OCI-LY7 (cell line): Measurements from ENCODE around the gene SRSF4. TPM values are rescaled to one million over a fixed set of nuclear protein-coding genes. Genes with fewer than 3 reads are reported as not detected.

Experiments
- BruUV-seq: library from RNA; stranded (reverse); fragments of 400-500 nt; replicated peaks from 2 replicates; lab custom pipeline; 2021; lab: Mats Ljungman, UMichigan
- CTCF ChIA-PET: fragments of 300-600 bp; sonication (Branson Sonifier 250); formaldehyde crosslinking; loops from one replicate; lab custom pipeline; 2022; ENCODE audit warnings: antibody characterized with exemption; ENCODE audit not compliant: unreplicated experiment; lab: Charles Lee
- POLR2A ChIA-PET: fragments of 300-600 bp; sonication (Branson Sonifier 250); formaldehyde crosslinking; loops from one replicate; lab custom pipeline; 2022; ENCODE audit warnings: antibody characterized with exemption; lab: Charles Lee
- DNase-seq: peaks from one replicate; pipeline ENCODE4 v3.0.0-alpha.2; 2015; ENCODE audit warnings: low spot score
- H2AFZ ChIP-seq: fragments of 200-600 bp; sonication (generic), shearing (Covaris generic); 2 replicates; pipeline ENCODE4 v1.6.1; 2014; ENCODE audit warnings: mild to moderate bottlenecking, antibody characterized with exemption, low read length, moderate library complexity
- H3K27ac ChIP-seq: fragments of 200-600 bp; sonication (generic); 2 replicates; pipeline ENCODE4 v1.5.1; 2014; ENCODE audit warnings: mixed run types, low read depth, mild to moderate bottlenecking, moderate library complexity, low read length, inconsistent platforms; ENCODE audit not compliant: poor library complexity, severe bottlenecking
- H3K36me3 ChIP-seq: fragments of 200-600 bp; sonication (generic); 2 replicates; pipeline ENCODE4 v1.6.1; 2014; ENCODE audit warnings: mild to moderate bottlenecking, antibody characterized with exemption, low read length, moderate library complexity, mixed read lengths; ENCODE audit not compliant: insufficient read depth
- H3K4me1 ChIP-seq: fragments of 200-600 bp; sonication (generic); 2 replicates; pipeline ENCODE4 v1.5.1; 2014; ENCODE audit warnings: mild to moderate bottlenecking, low read length; ENCODE audit not compliant: insufficient read depth, poor library complexity, severe bottlenecking
- H3K4me2 ChIP-seq: fragments of 200-600 bp; sonication (generic); 2 replicates; pipeline ENCODE4 v1.6.1; 2014; ENCODE audit warnings: mild to moderate bottlenecking, low read length
- H3K4me3 ChIP-seq: fragments of 200-600 bp; sonication (generic); 2 replicates; pipeline ENCODE4 v1.5.1; 2014; ENCODE audit warnings: mild to moderate bottlenecking, low read depth, low read length; ENCODE audit not compliant: poor library complexity, severe bottlenecking
- H3K79me2 ChIP-seq: fragments of 200-600 bp; sonication (generic); 2 replicates; pipeline ENCODE4 v1.6.1; 2016; ENCODE audit warnings: low read depth, mild to moderate bottlenecking, low read length, moderate library complexity, mixed read lengths; ENCODE audit not compliant: insufficient read depth
- H3K9me2 ChIP-seq: fragments of 200-600 bp; sonication (generic); 2 replicates; pipeline ENCODE4 v1.6.1; 2016; ENCODE audit warnings: mild to moderate bottlenecking, low read length, mixed read lengths; ENCODE audit not compliant: insufficient read depth
- H3K9me3 ChIP-seq: fragments of 200-600 bp; sonication (generic); 2 replicates; pipeline ENCODE4 v1.6.1; 2014; ENCODE audit warnings: mild to moderate bottlenecking, mixed run types, low read length, mixed read lengths
- H4K20me1 ChIP-seq: fragments of 200-600 bp; sonication (generic); 2 replicates; pipeline ENCODE4 v1.6.1; 2014; ENCODE audit warnings: mild to moderate bottlenecking, antibody characterized with exemption, low read length, moderate library complexity, mixed read lengths; ENCODE audit not compliant: insufficient read depth
- EZH2phosphoT487 ChIP-seq: fragments of 200-600 bp; sonication (generic); IDR thresholded peaks from 2 replicates; pipeline ENCODE4 v1.6.1; 2018; ENCODE audit warnings: low read depth, borderline replicate concordance, mild to moderate bottlenecking, mixed run types, antibody characterized with exemption, low read length, moderate library complexity, mixed read lengths
- intact Hi-C: fragments of 100-400 bp; cut with micrococcal nuclease; formaldehyde crosslinking; loops from one replicate; pipeline ENCODE4 v1.10.0; 2022; ENCODE audit not compliant: unreplicated experiment
- total RNA-seq, 2 experiments: library from RNA; depleted of rRNA in 1 of 2; stranded (reverse); fragments of >200 nt in 1 of 2; shearing (Covaris generic) in 1 of 2; gene quantifications; 2 replicates each; pipeline ENCODE4 v1.2.3, GENCODE V29; 2014 to 2022
- TF ChIP-seq, protein P1 (sequence below): fragments of 200-600 bp; sonication (generic); conservative IDR thresholded peaks from 2 replicates; pipeline ENCODE4 v1.5.1; 2014; ENCODE audit warnings: mild to moderate bottlenecking, antibody characterized with exemption, low read length, moderate library complexity, mixed read lengths

The SRSF4 gene
- total RNA-seq, 2 experiments from 2014 or later: 52.8 to 122 TPM

DNA sequence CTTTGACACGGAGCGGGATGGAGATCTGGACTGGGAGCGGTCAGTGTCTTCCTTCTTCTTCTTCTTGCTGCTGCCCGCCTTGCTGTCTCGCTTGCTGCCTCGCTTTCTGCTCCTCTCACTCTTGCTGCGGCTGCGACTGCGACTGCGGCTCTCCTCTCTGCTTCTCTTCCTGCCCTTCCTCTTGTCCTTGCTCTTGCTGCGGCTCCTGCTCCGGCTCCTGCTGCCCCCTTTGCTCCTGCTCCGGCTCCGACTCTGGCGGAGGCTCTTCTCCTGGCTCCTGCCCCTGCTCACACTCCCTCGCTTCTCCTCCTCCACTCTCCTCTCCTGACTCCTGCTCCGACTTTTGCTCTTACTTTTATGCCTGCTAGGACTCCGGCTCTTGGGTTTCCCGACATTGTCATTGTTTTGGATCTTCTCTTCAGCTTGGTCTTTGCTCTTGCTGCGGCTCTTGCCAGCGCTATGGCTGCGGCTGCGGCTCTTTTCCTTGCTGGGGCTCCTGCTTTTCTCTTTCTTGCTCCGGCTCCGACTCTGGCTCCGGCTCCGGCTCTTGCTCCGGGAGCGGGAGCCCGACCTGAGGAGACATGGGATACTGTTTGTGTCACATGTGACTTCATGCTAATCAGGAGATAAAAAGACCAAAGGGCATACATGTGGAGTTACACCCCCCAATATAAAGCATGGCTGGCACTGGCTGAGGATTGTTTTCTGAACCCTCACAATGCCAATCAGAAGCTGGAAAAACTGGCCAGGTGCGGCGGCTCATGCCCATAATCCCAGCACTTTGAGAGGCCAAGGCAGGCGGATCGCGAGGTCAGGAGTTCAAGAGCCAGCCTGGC is 32.8 kb downstream of the SRSF4 start:
- intact Hi-C loops: no loop called here
- TF ChIP-seq, protein P1, sequence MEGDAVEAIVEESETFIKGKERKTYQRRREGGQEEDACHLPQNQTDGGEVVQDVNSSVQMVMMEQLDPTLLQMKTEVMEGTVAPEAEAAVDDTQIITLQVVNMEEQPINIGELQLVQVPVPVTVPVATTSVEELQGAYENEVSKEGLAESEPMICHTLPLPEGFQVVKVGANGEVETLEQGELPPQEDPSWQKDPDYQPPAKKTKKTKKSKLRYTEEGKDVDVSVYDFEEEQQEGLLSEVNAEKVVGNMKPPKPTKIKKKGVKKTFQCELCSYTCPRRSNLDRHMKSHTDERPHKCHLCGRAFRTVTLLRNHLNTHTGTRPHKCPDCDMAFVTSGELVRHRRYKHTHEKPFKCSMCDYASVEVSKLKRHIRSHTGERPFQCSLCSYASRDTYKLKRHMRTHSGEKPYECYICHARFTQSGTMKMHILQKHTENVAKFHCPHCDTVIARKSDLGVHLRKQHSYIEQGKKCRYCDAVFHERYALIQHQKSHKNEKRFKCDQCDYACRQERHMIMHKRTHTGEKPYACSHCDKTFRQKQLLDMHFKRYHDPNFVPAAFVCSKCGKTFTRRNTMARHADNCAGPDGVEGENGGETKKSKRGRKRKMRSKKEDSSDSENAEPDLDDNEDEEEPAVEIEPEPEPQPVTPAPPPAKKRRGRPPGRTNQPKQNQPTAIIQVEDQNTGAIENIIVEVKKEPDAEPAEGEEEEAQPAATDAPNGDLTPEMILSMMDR: no peak
- TF ChIP-seq EZH2phosphoT487: no peak
- Histone ChIP-seq H3K79me2 (no peaks in the 10 kb centered on the region), H3K9me3 (no peaks in the 10 kb centered on the region), H3K4me1 (no peaks in the 10 kb centered on the region), H4K20me1 (no peaks in the 10 kb centered on the region; the same call in 1 of the 2 replicates), H3K4me2 (no peak overlapping the region), H3K27ac (no peak overlapping the region), H3K4me3 (no peak overlapping the region), H3K9me2 (no peaks in the 10 kb centered on the region), H3K36me3 (peaks cover 94% of the 10 kb centered on the region), H2AFZ (no peak overlapping the region)
- CTCF ChIA-PET: no interaction called here
- no peak for DNase-seq
- POLR2A ChIA-PET: no interaction called here
- no TSS peak for BruUV-seq

DNA sequence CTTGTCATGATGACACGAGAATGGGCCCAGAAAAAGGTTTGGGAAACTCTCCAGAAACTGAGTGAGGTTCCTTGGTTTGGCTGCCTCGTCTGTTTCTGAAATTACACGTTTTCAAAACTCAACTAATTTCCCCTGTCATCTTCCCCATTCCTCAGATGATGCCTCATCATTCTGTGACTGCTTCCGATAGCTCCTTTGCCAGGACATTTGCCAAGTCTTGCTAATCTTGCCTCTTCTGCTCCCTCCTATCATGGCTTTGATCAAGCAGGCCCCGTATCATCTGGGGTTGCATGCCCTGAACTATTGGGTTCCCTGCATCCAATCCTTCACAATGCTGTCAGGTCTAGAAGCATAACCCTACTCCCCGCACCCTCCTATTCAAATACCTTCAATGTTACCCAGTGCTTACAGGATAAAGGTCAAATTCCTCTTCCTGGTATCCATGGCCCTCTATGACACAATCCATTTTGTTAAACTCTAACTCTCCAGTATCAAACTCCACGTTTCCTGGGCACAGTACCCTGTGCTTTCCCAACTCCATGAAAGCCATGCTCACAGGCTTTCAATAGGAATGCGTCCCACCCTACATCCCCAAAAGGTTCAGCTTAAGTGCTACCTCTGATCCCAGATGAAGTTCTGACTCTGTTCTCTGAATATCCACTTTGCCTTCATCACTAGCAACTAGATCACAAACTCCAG is 35.8 kb downstream of the SRSF4 start:
- ChIA-PET CTCF (no interaction called here), POLR2A (no interaction called here)
- Histone ChIP-seq H2AFZ (no peak overlapping the region), H3K9me2 (no peaks in the 10 kb centered on the region), H3K4me1 (peaks cover 16% of the 10 kb centered on the region), H3K4me2 (no peak overlapping the region), H3K79me2 (no peaks in the 10 kb centered on the region), H3K9me3 (no peaks in the 10 kb centered on the region), H3K27ac (no peak overlapping the region), H3K36me3 (peaks cover 81% of the 10 kb centered on the region), H3K4me3 (no peak overlapping the region), H4K20me1 (no peaks in the 10 kb centered on the region; the same call in 1 of the 2 replicates)
- intact Hi-C loops: no loop called here
- TF ChIP-seq, protein P1: no peak
- no peak for TF ChIP-seq EZH2phosphoT487
- BruUV-seq: no TSS peak
- no peak for DNase-seq
